ENCODE data around the gene CTDP1. TPM values are rescaled to one million over a fixed set of nuclear protein-coding genes. Genes with fewer than 3 reads are reported as not detected.
A peak's percentile ranks its signal among the peaks of the same experiment; 100 is the strongest.

Gene CTDP1
- total RNA-seq, 1 donor from 2014 or later, result 34.8 TPM

DNA sequence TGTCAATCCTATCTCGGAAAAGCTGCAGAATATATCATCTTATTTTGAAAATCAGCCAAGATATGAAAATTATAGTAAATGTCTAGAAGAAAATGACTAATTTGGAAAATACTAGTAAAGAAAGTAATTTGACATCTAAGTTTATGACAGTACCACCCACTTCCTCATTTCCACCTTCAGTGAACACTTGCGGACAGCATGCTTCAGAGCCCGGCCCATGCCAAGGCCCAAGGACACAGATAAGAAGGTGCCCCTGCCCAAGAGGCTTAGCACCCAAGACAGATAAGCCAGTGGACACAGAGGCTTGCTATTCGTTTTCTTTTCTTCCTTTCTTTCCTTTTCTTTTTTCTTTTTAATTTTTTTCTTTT is 113.4 kb downstream of the CTDP1 start:
- Mint-ChIP-seq H3K27me3 (ENCODE audit: unreplicated experiment) (peaks cover 10% of the 10 kb centered on the region), H3K4me3 (ENCODE audit: unreplicated experiment) (no peak overlapping the region), H3K9me3 (ENCODE audit: unreplicated experiment) (peaks cover 19% of the 10 kb centered on the region), H3K4me1 (ENCODE audit: low read depth, unreplicated experiment) (peaks cover 25% of the 10 kb centered on the region), H3K27ac (ENCODE audit: unreplicated experiment) (no peak overlapping the region), H3K36me3 (ENCODE audit: unreplicated experiment) (peaks cover 16% of the 10 kb centered on the region)
- no peak for DNase-seq
- TF ChIP-seq, protein P1, sequence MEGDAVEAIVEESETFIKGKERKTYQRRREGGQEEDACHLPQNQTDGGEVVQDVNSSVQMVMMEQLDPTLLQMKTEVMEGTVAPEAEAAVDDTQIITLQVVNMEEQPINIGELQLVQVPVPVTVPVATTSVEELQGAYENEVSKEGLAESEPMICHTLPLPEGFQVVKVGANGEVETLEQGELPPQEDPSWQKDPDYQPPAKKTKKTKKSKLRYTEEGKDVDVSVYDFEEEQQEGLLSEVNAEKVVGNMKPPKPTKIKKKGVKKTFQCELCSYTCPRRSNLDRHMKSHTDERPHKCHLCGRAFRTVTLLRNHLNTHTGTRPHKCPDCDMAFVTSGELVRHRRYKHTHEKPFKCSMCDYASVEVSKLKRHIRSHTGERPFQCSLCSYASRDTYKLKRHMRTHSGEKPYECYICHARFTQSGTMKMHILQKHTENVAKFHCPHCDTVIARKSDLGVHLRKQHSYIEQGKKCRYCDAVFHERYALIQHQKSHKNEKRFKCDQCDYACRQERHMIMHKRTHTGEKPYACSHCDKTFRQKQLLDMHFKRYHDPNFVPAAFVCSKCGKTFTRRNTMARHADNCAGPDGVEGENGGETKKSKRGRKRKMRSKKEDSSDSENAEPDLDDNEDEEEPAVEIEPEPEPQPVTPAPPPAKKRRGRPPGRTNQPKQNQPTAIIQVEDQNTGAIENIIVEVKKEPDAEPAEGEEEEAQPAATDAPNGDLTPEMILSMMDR (IDR thresholded peaks at IDR 0.05; ENCODE audit: partially characterized antibody, unreplicated experiment), result no peak

DNA sequence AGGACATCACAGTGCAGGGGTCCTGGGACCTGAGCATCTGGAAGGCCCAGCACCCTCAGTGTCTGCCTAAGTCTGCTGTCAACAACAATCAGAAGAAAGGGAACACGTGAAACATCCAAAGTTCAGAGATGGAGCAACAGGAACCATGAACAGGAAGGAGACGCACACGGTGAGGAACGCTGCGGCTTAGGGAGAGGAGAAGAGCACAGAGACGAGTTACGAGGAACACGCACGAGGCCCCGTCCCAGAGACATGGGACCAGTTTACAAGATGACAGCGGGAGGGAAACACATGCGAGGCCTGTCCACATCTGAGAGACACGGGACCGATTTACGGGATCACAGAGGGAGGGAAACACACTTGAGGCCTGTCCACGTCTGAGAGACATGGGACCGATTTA is 115.2 kb downstream of the CTDP1 start:
- DNase-seq, result no peak
- no peak overlapping the region for H3K4me3 Mint-ChIP-seq (ENCODE audit: unreplicated experiment)
- H3K36me3 Mint-ChIP-seq (ENCODE audit: unreplicated experiment), result peaks cover 16% of the 10 kb centered on the region
- TF ChIP-seq, protein P1 (IDR thresholded peaks at IDR 0.05; ENCODE audit: partially characterized antibody, unreplicated experiment), result no peak
- peaks cover 32% of the 10 kb centered on the region for H3K4me1 Mint-ChIP-seq (ENCODE audit: low read depth, unreplicated experiment)
- H3K9me3 Mint-ChIP-seq (ENCODE audit: unreplicated experiment), result peaks cover 20% of the 10 kb centered on the region
- H3K27me3 Mint-ChIP-seq (ENCODE audit: unreplicated experiment), result peaks cover 8% of the 10 kb centered on the region
- H3K27ac Mint-ChIP-seq (ENCODE audit: unreplicated experiment), result no peak overlapping the region

DNA sequence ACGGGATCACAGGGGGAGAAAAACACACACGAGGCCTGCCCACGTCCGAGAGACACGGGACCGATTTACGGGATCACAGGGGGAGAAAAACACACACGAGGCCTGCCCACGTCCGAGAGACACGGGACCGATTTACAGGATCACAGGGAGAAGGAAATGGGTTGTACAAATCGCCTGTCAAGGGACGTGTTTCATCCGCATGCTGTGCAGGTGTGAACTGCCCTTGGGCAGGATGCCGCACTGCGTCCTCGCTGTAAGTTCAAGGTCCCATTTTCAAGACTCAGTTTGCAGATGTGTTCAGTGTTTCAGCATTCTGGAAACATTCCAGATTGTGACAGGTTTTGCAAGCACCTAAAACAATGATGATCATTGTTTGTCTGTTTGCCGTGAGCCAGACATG is 115.8 kb downstream of the CTDP1 start:
- peaks cover 21% of the 10 kb centered on the region for H3K9me3 Mint-ChIP-seq (ENCODE audit: unreplicated experiment)
- H3K4me1 Mint-ChIP-seq (ENCODE audit: low read depth, unreplicated experiment), result peaks cover 30% of the 10 kb centered on the region
- H3K4me3 Mint-ChIP-seq (ENCODE audit: unreplicated experiment), result no peak overlapping the region
- TF ChIP-seq, protein P1 (IDR thresholded peaks at IDR 0.05; ENCODE audit: partially characterized antibody, unreplicated experiment), result no peak
- no peak for DNase-seq
- H3K36me3 Mint-ChIP-seq (ENCODE audit: unreplicated experiment), result peaks cover 16% of the 10 kb centered on the region
- H3K27ac Mint-ChIP-seq (ENCODE audit: unreplicated experiment), result no peak overlapping the region
- peaks cover 12% of the 10 kb centered on the region for H3K27me3 Mint-ChIP-seq (ENCODE audit: unreplicated experiment)

DNA sequence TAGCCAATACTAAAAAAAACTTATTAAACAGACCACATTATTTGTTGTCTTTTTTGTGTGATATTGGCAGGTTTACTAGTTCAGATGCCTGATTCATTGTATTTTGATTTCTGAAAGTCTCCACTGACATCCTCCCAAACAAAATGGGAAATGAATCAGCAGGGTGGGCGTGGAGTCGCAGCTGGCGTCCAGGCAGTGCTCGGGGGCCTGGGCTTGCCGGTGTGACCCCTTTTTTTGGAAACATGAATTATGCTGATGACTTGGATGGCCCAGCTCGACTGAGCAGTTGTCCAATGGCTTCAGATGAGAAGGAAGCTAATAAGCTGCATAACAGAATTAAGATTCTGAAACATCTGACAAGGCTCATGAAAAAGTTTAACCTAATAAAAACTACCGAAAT is 116.4 kb downstream of the CTDP1 start:
- TF ChIP-seq, protein P1 (IDR thresholded peaks at IDR 0.05; ENCODE audit: partially characterized antibody, unreplicated experiment), result no peak
- H3K4me1 Mint-ChIP-seq (ENCODE audit: low read depth, unreplicated experiment), result peaks cover 29% of the 10 kb centered on the region
- no peak overlapping the region for H3K27ac Mint-ChIP-seq (ENCODE audit: unreplicated experiment)
- no peak overlapping the region for H3K4me3 Mint-ChIP-seq (ENCODE audit: unreplicated experiment)
- peaks cover 19% of the 10 kb centered on the region for H3K9me3 Mint-ChIP-seq (ENCODE audit: unreplicated experiment)
- peaks cover 12% of the 10 kb centered on the region for H3K27me3 Mint-ChIP-seq (ENCODE audit: unreplicated experiment)
- H3K36me3 Mint-ChIP-seq (ENCODE audit: unreplicated experiment), result peaks cover 16% of the 10 kb centered on the region
- no peak for DNase-seq

DNA sequence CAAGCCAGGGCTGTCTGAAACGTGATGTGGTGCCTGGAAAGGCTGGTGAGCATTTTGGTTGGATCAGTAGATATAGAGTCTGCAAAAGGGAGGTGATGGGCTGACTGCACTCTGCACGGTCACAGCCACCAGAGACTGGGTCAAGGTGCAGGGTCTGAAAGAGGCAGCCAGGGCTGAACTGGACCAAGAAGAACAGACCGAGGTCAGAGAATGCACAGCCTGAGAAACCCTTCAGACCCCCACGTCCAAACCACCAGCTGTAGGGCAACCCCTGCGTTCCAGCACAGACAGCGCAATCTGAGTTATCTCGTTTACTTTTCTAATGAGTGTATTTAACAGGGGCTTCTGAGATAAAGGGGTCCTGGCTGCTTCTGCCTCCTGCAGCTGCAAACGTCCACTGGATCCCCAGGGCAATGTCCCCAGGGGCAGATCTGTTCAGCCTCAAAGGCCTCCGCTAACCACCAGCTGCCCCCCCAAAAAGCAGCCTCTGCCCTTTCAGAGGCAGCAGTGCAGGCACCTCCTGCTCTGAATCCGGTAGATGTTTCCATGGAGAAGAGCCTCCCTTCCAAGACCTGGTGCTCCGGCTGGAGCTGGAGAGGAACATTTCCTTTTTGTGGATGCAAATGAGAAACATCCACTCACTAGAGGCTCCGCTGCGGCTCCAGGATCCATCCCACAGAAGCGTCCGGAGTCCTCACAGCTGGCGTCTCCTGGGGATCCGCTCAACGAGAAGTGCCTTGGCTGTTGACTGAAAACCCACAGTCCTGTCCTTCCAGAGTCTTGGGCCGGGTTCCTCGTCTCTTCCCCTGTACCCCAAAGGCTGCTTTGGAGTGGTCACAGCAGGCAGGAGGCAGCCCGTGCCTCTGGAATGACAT is 117.2 kb downstream of the CTDP1 start:
- H3K27ac Mint-ChIP-seq (ENCODE audit: unreplicated experiment), result peak overlapping the region; percentile 69
- H3K36me3 Mint-ChIP-seq (ENCODE audit: unreplicated experiment), result peaks cover 16% of the 10 kb centered on the region
- H3K9me3 Mint-ChIP-seq (ENCODE audit: unreplicated experiment), result peaks cover 18% of the 10 kb centered on the region
- TF ChIP-seq, protein P1 (IDR thresholded peaks at IDR 0.05; ENCODE audit: partially characterized antibody, unreplicated experiment), result no peak
- peaks cover 12% of the 10 kb centered on the region for H3K27me3 Mint-ChIP-seq (ENCODE audit: unreplicated experiment)
- H3K4me3 Mint-ChIP-seq (ENCODE audit: unreplicated experiment), result peak overlapping the region; percentile 93
- peaks cover 25% of the 10 kb centered on the region for H3K4me1 Mint-ChIP-seq (ENCODE audit: low read depth, unreplicated experiment)
- DNase-seq, result peak; percentile 71

All from glutamatergic neuron (in vitro differentiated cells).